Measurements from ENCODE around the gene GPR3.

The GPR3 gene

DNA sequence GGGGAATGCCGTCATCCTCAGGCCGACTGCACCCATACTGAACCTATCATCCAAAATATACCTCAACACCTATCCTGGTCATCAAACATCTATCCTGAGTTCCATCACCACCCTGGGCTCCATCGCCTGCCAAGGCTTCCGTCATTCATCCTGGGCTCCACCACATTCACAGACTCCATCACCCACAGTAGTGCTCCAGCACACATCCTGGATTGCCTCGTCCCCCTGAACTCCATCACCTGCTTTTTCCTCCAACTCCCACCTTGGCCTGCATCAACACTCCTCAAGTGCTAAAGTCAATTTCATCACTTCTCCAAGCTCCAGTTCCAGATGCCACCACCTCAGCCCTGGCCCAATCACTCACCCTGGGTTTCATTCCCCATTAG, 33.5 kb upstream of the GPR3 start:
- no peak for DNase-seq

DNA sequence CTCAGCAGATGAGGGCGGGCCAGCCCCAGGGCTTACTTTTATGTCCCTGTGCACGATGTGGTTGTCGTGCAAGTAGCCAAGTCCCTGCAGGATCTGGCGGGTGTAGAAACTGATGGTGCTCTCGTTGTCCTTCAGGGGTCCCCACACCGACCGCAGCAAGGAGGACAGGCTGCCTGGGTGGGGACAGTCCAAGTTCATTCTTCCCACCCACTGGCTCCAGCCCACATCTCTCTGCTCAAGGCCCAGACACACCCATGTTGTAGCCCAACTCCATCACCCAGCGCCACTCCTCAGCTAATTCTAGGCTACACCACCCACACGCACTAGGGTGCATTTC, 32.6 kb upstream of the GPR3 start:
- no peak for DNase-seq

DNA sequence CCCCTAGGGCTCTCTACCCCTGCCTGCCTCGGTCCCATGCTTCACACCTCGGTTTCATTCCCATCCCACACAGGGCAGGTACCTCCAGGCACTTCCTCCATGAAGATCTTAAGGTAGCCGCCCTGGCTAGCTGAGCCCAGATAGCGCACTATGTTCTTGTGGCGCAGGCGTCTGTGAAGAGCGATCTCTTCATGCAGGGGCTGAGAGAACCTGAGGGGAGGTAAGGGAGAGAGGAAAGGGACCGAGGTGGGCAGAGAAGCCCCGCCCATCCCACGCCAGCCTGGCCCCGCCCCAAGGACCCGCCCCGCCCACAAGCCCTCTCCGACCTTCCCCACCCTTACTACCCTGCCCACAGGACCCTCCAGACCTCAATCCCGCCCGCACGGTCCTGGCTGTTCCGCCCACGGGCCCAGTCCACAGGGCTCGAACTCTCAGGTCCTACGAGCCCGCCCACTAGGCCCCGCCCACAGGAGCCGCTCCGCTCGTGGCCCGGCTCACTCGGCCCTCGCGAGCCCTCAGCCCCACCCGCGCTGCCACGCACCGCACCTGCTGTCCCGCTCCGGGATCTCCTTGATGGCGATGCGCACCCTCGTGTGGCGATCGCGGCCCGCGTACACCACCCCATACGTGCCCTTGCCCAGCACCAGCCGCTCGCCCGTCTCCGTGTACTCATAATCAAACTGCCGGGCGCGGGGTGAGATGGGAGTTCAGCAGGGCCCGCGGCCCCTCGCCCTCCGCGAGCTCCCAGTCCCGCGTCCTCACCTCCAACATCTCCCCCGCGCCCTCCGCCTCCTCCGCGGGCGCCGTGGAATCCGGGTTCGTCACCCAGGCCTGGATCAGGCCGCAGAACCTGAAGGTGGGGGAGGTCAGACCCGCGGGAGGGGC, 32.0 kb upstream of the GPR3 start:
- DNase-seq, result no peak

DNA sequence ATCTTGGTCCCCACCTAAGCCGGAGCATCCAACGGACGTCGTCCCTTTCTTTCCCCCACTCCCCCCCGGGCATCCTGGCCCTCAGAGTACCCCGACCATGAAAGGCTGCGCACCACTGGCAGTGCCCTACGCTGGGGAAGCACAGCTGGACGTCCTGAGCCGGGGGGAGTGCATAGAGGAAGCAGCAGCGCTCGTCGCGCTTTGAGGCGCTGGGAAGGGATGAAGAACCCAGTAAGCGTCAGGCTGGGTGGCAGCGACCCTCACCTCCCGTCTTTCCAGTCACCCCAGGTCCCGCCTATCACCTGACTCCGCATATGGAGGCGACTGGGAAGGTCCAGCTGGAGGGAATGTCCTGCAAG, 31.4 kb upstream of the GPR3 start:
- DNase-seq, result no peak

DNA sequence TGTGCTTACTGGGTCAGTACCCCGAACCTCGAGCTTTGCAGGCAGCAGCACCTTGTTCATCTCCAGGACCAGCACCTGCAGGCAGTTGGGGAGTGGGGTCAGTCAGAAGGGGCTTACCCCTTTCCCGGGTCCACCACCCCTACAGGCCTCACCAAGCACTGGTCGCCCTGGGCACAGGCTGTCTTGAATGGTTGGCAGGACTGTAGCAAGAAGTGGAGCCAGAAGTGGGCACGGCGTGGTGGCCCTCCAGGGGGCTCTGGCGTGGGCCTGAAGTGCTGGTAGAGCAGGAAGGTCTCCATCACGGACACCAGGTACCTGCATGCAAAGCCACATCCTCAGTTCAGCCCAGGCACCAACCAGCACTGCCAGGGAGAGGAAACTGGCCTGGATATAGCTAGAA, 30.9 kb upstream of the GPR3 start:
- DNase-seq, result no peak

DNA sequence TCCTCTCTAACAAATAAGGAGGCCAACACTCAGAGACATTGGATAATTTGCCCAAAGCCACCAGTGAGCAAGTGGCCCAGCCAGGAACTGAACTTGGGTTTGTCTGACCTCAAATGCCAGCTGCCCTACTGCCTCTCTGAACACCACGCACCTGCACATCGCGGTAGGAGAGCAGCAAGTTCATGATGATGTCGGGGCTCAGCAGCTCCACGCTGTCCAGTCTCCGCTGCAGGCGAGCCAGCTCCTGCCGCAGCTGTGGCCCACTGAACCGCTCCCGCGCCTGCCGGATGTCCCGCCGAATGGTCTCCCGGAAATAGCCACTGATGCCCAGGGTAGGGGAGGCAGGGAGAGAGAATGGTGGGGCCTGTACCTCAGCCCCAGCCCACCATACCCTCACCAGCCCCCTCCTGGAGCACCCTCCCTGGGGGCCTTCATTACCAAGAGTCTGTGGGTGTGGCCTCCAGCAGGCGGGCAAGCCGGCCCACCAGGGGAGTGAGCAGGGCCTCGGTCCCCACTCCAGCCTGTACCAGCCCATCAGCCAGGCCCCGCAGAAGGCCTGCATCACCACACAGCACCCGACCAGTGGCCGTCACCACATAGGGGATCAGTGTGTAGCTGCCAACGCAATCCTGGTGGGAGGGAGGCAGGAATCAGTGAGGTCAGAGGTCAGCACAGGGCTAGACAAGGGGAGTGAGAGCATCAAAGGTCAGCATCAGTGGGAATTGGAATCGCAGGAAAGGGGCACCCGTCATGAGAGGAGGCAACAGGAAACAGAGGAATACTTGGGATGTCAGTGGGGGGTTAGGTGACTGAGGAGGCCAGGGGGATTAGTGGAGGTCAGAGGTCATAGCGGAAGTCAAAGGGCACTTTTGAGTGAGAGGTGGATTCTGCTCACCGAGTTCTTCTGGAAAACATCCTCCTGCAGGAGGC, 28.4 kb upstream of the GPR3 start:
- DNase-seq, result no peak

DNA sequence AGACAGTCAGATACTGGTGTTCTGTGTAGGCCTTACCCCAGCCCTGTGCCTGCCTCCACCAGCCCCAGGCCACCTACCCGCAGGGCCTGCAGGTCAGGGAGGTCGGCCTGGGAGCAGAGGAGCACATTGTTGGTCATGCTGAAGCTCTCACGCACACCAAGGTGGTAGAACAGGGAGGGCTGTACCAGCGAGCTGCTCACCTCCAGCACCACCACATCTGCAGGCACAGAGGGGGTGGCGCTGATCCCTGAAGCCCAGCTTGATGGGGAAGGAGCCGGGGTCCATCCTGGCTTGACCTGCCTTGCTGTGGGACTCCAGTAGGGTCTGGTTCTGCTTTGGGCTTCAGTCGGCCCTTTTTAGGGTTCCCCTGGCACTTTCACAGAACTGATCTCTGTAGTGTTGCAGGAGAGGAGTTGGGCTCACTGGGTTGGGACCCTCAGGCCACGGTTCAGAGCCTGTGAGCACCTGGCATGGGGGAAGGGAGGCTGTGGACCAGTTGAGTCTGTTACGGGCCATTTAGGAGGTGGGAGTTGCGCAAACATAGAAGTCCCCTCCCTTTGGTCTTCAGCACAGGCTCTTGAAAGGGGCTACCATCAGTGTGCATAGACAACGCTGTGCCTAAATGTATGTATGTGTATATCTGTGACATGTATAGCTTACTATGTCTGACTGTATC, 27.6 kb upstream of the GPR3 start:
- DNase-seq, result no peak

DNA sequence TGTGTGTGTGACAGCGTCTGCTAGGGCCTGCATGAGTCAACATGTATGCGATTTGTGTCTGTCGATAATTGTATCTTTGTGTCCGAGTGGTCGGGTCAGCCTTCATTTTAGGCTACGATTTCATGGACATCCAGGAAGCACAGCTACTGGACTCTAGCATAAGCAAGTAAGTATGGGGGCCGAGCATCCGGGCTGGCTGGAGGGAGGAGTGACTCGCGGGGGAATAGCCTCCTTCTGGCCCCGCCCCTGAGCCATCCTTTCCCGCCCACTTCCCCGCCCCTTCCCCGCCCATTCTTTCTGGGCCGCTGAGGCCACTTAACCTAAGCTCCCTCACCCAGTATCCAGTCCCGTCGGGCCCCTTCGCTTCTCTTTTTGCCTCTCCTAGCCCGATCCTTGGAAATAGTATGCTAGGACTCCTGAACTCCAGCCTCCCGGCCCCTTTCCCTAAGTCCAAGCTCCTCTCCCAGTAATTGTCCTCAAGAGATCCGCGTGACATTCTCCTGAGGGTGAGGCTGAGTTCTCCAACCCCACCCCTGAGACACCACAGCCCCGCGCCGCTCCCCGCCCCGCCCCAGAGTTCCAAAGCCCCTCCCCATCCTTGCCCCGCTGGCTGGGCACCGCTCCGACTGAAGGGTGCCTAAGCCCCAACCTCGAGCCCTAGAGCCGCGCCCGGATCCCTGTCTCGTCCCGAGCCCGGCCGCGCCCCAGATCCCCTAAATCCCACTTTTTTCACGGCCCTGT, 26.9 kb upstream of the GPR3 start:
- peak; percentile 76 for DNase-seq

DNA sequence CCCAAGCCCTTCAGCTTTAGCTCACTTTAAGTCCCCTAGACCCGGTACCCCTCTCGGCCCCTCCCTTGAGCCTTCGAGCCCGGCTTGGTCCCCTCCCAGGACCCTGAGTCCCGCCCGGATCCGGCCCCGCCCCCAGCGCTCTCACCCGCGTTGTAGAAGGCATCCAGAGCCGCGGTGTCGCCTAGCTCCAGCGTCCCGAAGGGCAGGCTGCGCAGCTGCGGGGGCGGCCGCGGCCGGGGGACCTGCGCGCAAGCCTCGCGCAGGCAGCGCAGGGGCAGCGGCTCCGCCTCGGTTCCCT, 26.4 kb upstream of the GPR3 start:
- peak; percentile 28 for DNase-seq

DNA sequence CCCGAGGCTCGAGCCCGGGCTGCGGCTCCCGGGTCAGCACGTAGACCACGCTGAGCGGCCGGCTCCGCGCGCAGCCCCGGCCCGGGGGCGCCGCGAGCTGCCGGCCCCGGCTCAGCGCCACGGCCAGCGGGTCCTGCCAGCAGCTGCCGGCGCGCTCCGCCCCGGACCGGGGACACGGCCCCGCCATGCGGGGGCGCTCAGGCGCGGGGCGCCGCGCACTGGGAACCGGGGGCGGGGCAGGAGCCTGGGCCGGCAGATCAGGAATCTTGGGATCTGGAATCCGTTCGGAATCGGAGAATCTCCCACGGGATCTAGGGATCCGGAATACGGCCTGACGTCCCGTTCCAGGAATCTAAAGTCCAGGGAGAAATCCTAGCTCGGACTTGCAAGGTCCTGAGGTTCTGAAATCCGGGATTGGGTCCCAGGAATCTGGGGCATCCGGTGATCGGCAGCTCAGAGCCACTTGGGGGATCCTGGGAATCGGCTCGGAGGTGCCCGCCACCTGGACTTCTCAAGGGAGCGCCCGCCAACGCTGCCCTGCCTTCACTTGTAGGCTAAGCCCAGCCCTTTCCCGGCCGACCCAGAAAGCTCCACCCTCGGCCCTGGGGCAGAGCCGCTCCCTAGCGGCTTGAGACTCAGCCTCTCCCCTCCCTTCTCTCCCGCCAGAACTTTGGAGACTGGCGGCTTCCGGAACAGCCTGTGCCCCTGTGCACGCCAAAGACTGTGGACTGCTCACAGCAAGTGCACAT, 25.8 kb upstream of the GPR3 start, which contains the start of gene MAP3K6:
MAP3K6 (minus strand) TSS at position 551 of the 749 bp plus-strand sequence; CDS start at position 187, 364 bp downstream.
- peak; percentile 2 for DNase-seq

DNA sequence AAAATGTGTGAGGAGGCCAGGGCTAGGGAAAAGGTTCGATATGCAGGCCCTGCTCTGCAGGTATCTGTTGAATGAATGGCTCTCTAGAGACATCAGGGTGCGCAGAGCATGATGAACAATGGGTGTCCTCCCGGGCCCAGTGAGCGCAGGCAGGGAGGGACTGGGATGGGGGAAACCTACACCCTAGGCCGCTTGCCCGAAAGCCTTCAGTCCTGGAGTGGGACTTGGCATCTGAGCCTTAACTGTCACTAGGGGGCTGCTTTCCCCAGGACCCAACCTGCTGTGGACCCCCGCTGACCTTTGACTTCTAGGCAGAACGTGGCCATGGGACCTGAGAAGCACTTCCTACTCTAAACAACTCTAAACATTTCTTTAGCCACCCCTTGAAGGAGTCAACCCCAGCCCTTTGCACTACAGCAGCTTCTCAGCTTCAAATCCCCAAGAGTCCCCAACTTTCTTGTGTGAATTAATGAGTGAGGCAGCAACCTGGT, 25.2 kb upstream of the GPR3 start:
- no peak for DNase-seq

DNA sequence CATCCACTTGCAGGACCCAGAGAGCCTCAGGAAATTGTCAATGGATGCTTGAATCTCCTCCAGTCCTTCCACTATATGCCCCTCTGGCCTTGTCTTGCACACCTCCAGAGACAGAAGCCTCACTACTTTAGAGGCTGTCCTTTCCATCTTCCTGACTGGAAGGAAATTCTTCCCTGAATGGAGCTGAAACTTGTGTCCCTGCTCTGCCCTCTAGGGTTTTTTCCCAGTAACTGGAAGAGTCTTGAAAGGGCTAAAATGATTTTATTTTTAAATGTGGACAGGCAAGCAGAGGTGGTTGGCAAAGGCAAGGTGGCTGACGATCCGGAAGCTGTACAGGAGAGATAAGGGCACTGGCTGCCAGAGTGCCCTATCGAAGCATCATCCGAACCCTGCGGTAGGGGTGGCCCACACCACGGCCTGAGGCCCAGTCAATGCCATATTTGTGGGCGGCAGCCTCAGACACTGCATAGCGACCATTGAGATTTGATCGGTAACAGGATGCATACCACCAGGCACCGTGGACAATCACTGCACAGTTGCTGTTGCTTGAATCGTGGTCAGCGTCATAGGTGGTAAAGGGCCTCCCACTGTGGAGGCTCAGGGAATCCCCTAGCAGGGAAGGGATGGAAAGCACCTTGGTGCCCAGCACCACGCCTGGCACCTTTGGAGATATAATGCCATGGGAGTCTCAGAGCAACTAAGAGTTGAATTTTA, 23.4 kb upstream of the GPR3 start:
- DNase-seq, result no peak

DNA sequence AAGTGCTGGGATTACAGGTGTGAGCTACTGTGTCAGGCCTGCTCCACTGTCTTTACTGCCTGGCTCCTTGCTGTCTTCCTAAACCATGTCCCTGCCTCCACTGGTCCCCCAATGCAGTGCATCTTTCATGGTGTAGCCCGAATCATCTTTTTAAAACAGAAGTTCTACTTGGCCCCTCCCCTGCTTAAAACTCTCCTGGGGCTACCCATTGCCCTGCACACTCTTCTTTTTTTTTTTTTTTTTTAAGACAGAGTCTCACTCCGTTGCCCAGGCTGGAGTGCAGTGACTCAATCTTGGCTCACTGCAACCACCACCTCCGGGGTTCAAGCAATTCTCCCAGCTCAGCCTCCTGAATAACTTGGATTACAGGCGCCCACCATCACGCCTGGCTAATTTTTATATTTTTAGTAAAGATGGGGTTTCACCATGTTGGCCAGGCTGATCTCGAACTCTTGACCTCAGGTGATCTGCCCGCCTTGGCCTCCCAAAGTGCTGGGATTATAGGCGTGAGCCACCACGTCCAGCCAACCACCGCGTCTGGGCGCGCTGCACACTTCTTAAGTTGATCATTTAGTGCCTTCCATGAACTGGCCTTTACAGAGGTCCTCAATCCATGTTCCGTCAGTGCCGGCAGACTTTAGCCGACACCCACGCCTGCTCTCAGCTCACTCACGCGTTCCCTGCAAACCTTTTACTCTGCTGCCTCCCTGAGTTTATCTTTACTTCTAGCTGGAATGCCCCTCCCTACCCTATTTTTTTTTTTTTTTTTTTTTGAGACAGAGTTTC, 20.2 kb upstream of the GPR3 start:
- no peak for DNase-seq

DNA sequence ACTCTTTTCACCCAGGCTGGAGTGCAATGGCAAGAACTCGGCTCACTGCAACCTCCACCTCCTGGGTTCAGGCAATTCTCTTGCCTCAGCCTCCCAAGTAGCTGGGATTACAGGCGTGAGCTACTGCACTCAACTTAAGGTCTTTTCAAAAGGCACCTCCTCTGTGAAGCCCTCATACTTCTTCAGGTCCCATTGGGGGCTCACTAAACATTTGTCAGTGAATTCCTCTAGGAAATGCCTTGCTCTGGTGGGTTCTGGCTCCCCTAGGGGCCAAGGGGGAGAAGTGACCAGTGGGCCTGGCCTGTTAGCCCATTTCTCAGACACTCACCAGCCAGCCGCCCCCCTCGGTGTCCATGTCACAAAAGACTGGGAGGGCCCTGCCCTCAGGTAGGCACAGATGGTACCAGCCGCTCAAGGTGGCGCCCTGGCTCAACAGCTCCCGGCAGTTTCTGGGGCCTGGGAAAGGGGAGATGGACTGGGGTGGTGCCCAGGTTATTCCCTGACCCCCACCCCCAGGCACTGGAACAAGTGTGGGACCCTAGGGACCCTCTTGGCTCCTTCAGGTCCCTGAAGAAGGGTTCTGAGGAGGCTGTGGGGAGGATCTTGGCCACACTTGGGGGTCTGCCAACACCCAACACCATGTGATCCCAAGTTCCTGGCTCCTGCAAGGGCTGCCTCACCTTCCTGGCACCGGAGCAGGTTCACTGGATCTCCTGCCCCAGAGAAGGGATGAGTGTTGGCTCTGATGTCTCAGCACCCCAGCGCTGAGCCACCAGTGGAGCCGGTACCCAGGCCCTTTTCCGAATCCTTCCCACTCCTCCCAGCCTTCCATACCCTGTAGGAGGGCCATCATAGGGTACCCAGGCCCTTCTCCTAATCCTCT, 19.4 kb upstream of the GPR3 start:
- no peak for DNase-seq

DNA sequence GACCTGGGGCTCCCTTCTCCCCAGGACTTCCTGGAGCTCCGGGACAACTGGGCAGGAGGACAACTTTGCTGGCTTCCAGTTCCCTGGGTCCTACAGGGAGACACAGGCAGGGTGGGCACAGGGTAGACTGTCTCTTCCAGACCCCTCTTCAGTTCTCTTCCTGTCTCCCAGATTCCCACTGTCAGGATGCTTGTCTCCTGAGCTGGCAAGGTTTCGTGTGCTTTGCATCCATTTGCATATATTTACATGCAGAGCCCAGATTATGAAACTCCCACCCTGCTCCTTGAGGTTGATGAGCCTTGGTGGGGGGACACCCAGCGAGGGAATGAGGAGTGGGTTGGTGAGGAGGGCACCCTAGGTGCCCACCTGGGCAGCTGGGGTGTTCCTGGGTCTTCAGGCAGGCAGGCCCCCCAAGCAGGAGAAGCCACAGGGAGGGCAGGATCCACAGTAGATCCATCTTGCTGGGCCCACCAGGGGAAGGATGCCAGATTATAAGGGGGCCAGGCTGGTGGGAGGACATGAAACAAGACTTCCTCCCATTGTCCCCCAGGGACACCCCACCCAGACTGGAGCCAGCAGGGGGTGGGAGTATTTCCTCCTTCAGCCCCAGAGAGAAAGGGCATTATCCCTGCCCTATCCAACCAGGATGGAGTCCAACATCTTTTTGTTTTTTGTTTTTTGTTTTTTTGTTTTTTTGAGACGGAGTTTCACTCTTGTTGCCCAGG, 17.9 kb upstream of the GPR3 start, which contains the start of gene FCN3:
FCN3 (minus strand) TSS at position 463 of the 725 bp plus-strand sequence; CDS start at position 457, 6 bp downstream.
- DNase-seq, result no peak

DNA sequence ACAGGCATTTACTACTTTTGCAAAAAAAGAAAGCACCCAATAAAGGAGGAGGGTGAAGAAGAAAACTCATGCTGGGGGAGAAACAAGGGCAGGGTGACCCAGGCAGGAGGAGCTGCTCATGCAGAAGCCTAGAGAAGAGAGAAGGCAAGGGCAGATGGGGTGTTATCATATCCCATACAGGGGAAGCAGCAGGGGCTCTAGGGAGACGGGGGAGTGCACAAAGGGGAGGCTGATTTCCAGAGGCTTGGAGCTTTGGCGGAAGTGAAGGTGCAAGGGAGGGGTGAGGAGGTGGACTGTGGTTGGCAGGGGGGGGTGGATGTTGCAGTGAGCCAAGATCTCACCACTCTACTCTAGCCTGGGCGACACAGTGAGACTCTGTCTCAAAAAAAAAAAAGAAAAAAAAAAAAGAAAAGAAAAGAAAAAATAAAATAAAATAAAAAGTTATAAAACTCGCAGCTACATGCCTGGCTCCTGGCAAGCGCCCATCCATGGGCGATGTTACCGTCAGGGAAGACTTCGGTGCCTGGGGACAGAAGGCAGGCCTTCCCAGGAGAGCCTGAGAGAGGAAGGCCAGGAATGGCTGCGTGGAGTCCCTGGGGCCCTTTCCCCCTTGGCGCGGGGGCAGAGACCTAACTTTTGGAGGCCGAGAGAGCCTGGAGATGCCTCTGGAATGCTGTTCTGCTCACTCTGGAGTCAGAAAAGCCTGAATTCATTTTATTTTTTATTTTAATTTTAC, 14.5 kb upstream of the GPR3 start:
- no peak for DNase-seq

DNA sequence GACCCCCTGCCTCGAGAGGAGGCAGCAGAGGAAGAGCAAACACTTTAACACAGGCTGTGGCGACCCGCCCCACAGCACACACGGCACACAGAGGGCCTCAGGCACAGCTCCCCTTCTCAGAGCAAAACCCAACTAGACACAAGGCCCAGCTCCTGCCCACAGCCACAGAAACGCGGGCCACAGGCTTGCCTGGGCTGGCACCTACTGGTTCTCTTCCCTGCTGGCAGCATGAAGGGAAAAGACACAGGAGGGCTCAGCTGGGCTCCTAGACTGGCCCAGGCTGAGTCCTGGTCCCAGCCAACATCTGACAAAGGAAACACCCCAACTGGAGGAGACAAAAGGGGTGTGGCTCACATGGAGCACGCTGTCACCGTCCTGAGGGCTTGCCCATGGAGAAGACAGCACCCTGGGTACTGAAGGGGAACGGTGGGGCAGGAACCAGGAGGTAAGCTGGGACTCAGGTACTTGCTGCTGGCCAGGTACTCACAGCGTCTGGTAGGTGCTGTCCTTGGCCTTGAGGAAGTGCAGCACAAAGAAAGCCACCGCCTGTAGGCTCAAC, 12.8 kb upstream of the GPR3 start:
- DNase-seq, result no peak

DNA sequence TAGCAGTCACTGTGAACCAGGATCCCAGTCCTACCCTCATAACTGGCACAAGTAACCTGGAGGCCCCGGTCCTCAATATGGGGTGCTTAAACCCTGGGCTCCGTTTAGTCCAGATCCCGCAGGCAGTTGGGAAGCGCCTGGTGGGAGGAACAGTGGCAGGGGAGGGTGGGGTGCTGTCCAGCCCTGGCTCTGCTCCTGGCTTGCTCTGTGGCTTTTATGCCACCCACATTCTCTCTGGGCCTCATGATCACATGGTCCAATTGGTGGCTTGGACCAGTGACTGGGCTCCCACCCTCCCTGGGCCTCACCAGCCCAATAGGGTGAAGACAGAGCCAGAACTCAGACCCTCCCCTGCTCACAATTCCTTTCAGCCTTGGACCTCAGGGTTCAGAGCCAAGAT, 12.2 kb upstream of the GPR3 start:
- DNase-seq, result no peak
